K562 (cell line): ENCODE measurements around the gene CCDC85A. TPM values are rescaled to one million over a fixed set of nuclear protein-coding genes. Genes with fewer than 3 reads are reported as not detected.

ENCODE experiments used
- ATAC-seq: fragments of 200-7000 bp; cut with Tn5 transposase; 3 replicates; pipeline ENCODE4 v1.9.1; 2020; ENCODE audit warnings: moderate library complexity
- BruUV-seq: library from RNA; stranded (reverse); fragments of 400-500 nt; replicated peaks from 2 replicates; lab custom pipeline; 2021; lab: Mats Ljungman, UMichigan
- CTCF ChIA-PET: fragments of 300-600 bp; formaldehyde crosslinking; extraction: SDS; loops from one replicate; lab custom pipeline; 2021; ENCODE audit warnings: low intra/inter-chr PET ratio; lab: Yijun Ruan, JAX
- POLR2A ChIA-PET: fragments of 300-600, 350-650 bp; sonication (Branson Sonifier 250); formaldehyde crosslinking; extraction: SDS; loops from one replicate; lab custom pipeline; 2021; ENCODE audit warnings: antibody characterized with exemption, inconsistent platforms; lab: Yijun Ruan, JAX
- DNase-seq, 4 experiments: peaks; one replicate each; pipeline versions ENCODE4 v3.0.0 to v3.0.0-alpha.2; 2011 to 2018; ENCODE audit warnings: low spot score in 3 of 4, mixed read lengths in 3 of 4; ENCODE audit errors: extremely low read depth in 1 of 4
- FAIRE-seq: peaks from 2 replicates; lab custom pipeline; 2011; peaks lifted over from hg19 to GRCh38; lab: Jason Lieb, UNC
- H2AFZ ChIP-seq: 2 replicates; pipeline ENCODE4 v1.6.0; 2011; ENCODE audit warnings: low read depth, low read length, control low read depth, inconsistent platforms
- H3K27ac ChIP-seq: fragments of 200-600 bp; 3 replicates; pipeline ENCODE4 v1.8.0; 2011; ENCODE audit warnings: low read depth, mild to moderate bottlenecking, control low read depth, inconsistent platforms, low read length, moderate library complexity, mixed read lengths; ENCODE audit errors: extremely low read depth
- H3K27me3 ChIP-seq, 2 experiments: fragments of 300-600 bp in 1 of 2; 2 replicates in 1 of 2; 3 replicates in 1 of 2; pipeline versions ENCODE4 v1.6.0 to v1.8.0; 2011; ENCODE audit warnings: inconsistent platforms in 2 of 2, low read length in 2 of 2, mild to moderate bottlenecking in 1 of 2, mixed read lengths in 1 of 2, moderate library complexity in 1 of 2; ENCODE audit not compliant: control insufficient read depth in 2 of 2, insufficient read depth in 2 of 2
- H3K36me3 ChIP-seq: fragments of 300-600 bp; 3 replicates; pipeline ENCODE4 v1.8.0; 2011; ENCODE audit warnings: mild to moderate bottlenecking, low read length, inconsistent platforms; ENCODE audit not compliant: control insufficient read depth, insufficient read depth
- H3K4me1 ChIP-seq, 2 experiments: fragments of 200-600 bp in 1 of 2; replicated peaks in 1 of 2; 2 replicates in 1 of 2; 3 replicates in 1 of 2; pipeline versions ENCODE4 v1.5.1 to v1.8.0; 2011; ENCODE audit warnings: inconsistent platforms in 2 of 2, low read length in 2 of 2, mild to moderate bottlenecking in 1 of 2, mixed read lengths in 1 of 2, moderate library complexity in 1 of 2; ENCODE audit not compliant: control insufficient read depth in 2 of 2, insufficient read depth in 2 of 2
- H3K4me2 ChIP-seq: 2 replicates; pipeline ENCODE4 v1.6.1; 2011; ENCODE audit warnings: low read length, control low read depth, inconsistent platforms, mixed read lengths; ENCODE audit not compliant: insufficient read depth
- H3K4me3 ChIP-seq: fragments of 200-600 bp; sonication (generic), shearing (Covaris generic); 2 replicates; pipeline ENCODE4 v1.5.1; 2016; ENCODE audit warnings: control low read depth, inconsistent platforms
- H3K79me2 ChIP-seq: fragments of 200-600 bp; 3 replicates; pipeline ENCODE4 v1.8.0; 2011; ENCODE audit warnings: low read length, inconsistent platforms; ENCODE audit not compliant: control insufficient read depth, insufficient read depth
- H3K9ac ChIP-seq, 2 experiments: 2 replicates each; pipeline versions ENCODE4 v1.6.0 to v1.6.1; 2011; ENCODE audit warnings: low read depth in 2 of 2, low read length in 2 of 2, control low read depth in 1 of 2, inconsistent platforms in 1 of 2, mild to moderate bottlenecking in 1 of 2, mixed read lengths in 1 of 2; ENCODE audit not compliant: insufficient read depth in 1 of 2
- H3K9me1 ChIP-seq: one replicate; pipeline ENCODE4 v1.6.0; 2011; ENCODE audit warnings: inconsistent platforms, mild to moderate bottlenecking, low read length, moderate library complexity; ENCODE audit not compliant: control insufficient read depth, insufficient read depth
- H3K9me3 ChIP-seq: replicated peaks from 2 replicates; pipeline ENCODE4 v1.5.1; 2011; ENCODE audit warnings: low read depth, low read length, inconsistent platforms; ENCODE audit not compliant: control insufficient read depth, insufficient read depth
- H4K20me1 ChIP-seq: replicated peaks from 2 replicates; pipeline ENCODE4 v1.6.1; 2011; ENCODE audit warnings: low read length, inconsistent platforms, mixed read lengths; ENCODE audit not compliant: control insufficient read depth, insufficient read depth
- BACH1 ChIP-seq: fragments of 200-800 bp; sonication (Bioruptor generic); IDR thresholded peaks from 2 replicates; pipeline ENCODE4 v1.6.1; 2016; ENCODE audit warnings: missing genetic modification characterization, missing compliant biosample characterization
- CBFA2T3 ChIP-seq: fragments of 450-650 bp; IDR thresholded peaks from 2 replicates; pipeline ENCODE4 v1.6.1; 2017
- CHAMP1 ChIP-seq: fragments of 450-650 bp; IDR thresholded peaks from 2 replicates; pipeline ENCODE4 v1.6.1; 2016; ENCODE audit warnings: mild to moderate bottlenecking
- CREBBP ChIP-seq: IDR thresholded peaks from one replicate; pipeline ENCODE4 v1.6.1; 2012; ENCODE audit warnings: low read depth, mild to moderate bottlenecking, control low read depth, inconsistent platforms, low read length
- CREM ChIP-seq: IDR thresholded peaks from 2 replicates; pipeline ENCODE4 v1.6.1; 2014; ENCODE audit warnings: antibody characterized with exemption, low read depth
- GTF2F1 ChIP-seq: IDR thresholded peaks from 2 replicates; pipeline ENCODE4 v1.6.1; 2011; ENCODE audit warnings: low read depth, low read length, improper control_type of control experiment
- HDAC8 ChIP-seq: fragments of 450-650 bp; IDR thresholded peaks from 2 replicates; pipeline ENCODE4 v1.6.1; 2016; ENCODE audit warnings: mild to moderate bottlenecking, missing genetic modification characterization, moderate library complexity, missing compliant biosample characterization
- KDM1A ChIP-seq, 2 experiments: fragments of 450-650 bp; IDR thresholded peaks; 2 replicates each; pipeline ENCODE4 v1.6.1; 2016; ENCODE audit warnings: mild to moderate bottlenecking in 2 of 2
- MBD1 ChIP-seq: fragments of 250-450 bp; sonication (Bioruptor Pico); IDR thresholded peaks from 2 replicates; pipeline ENCODE4 v1.8.0; 2022; ENCODE audit warnings: inconsistent platforms
- MCM5 ChIP-seq: fragments of 450-650 bp; IDR thresholded peaks from 2 replicates; pipeline ENCODE4 v1.6.1; 2016; ENCODE audit warnings: low read depth
- SRSF1 ChIP-seq: fragments of 200-400 bp; formaldehyde crosslinking; IDR thresholded peaks from 2 replicates; pipeline ENCODE4 v1.6.1; 2017; ENCODE audit warnings: mild to moderate bottlenecking, low read depth, low read length, moderate library complexity
- SRSF9 ChIP-seq: fragments of 200-400 bp; formaldehyde crosslinking; IDR thresholded peaks from 2 replicates; pipeline ENCODE4 v1.6.1; 2017; ENCODE audit warnings: low read depth, low read length, borderline replicate concordance
- STAG1 ChIP-seq: sonication (generic); formaldehyde crosslinking; IDR thresholded peaks from 2 replicates; pipeline ENCODE4 v1.5.0; 2020; ENCODE audit warnings: missing genetic modification reagents, borderline replicate concordance
- TAF1 ChIP-seq: IDR thresholded peaks from 2 replicates; pipeline ENCODE4 v1.6.1; 2011; ENCODE audit warnings: mild to moderate bottlenecking, low read length, moderate library complexity; ENCODE audit not compliant: insufficient read depth, control insufficient read depth, severe bottlenecking; ENCODE audit errors: extremely low read depth
- ZNF134 ChIP-seq: fragments of 250-450 bp; sonication (Bioruptor Pico); conservative IDR thresholded peaks from 2 replicates; pipeline ENCODE4 v1.4.0; 2020
- ZNF217 ChIP-seq: sonication (generic); formaldehyde crosslinking; IDR thresholded peaks from 2 replicates; pipeline ENCODE4 v1.8.0; 2022; ENCODE audit warnings: mild to moderate bottlenecking, missing genetic modification reagents
- ZNF398 ChIP-seq: fragments of 250-450 bp; sonication (Bioruptor Pico); IDR thresholded peaks from 2 replicates; pipeline ENCODE4 v1.8.0; 2021; ENCODE audit warnings: moderate library complexity, mild to moderate bottlenecking, inconsistent platforms
- ZNF584 ChIP-seq: fragments of 200-800 bp; sonication (Bioruptor generic); IDR thresholded peaks from 2 replicates; pipeline ENCODE4 v1.6.1; 2016; ENCODE audit warnings: low read depth, mild to moderate bottlenecking, missing genetic modification characterization, missing compliant biosample characterization
- ZNF76 ChIP-seq: fragments of 250-450 bp; sonication (Bioruptor Pico); IDR thresholded peaks from 2 replicates; pipeline ENCODE4 v1.4.0; 2020; ENCODE audit warnings: mild to moderate bottlenecking, moderate library complexity, borderline replicate concordance
- WGBS: fragments of 100-300 bp; shearing (Covaris generic); methylation state at CpG from one replicate; pipeline ENCODE4 v1.1.6; 2016; ENCODE audit warnings: low coverage, mixed read lengths; ENCODE audit not compliant: insufficient coverage; ENCODE audit errors: missing lambda C conversion rate; 5-methylcytosine and 5-hydroxymethylcytosine counted together
- in situ Hi-C: fragments of 300-500 bp; cut with MboI; formaldehyde crosslinking; loops from 4 replicates; pipeline ENCODE4 v1.15.0; 2018; ENCODE audit warnings: inconsistent platforms, mixed read lengths
- intact Hi-C: fragments of 100-400 bp; cut with micrococcal nuclease; formaldehyde crosslinking; loops from 2 replicates; pipeline ENCODE4 v1.14.2; 2022
- polyA plus RNA-seq, 8 experiments: library from polyadenylated mRNA; depleted of rRNA in 4 of 8; stranded (reverse) in 5 of 8; unstranded in 3 of 8; fragments of >200 nt; fragmentation: Nextera tagmentation in 2 of 8; fragmentation: Illumina TruSeq in 1 of 8; extraction: Ambion mirVana in 2 of 8; extraction: Trizol in 1 of 8; gene quantifications; 2 replicates each; pipeline versions ENCODE4 v1.2.1 to v1.2.3, GENCODE V29; 2011 to 2014; ENCODE audit warnings: inconsistent platforms in 1 of 8, missing spikeins in 1 of 8
- total RNA-seq, 7 experiments: library from RNA; depleted of rRNA in 6 of 7; stranded (reverse); fragments of >200 nt in 6 of 7; fragmentation: Illumina TruSeq in 2 of 7; extraction: Trizol in 2 of 7; gene quantifications; 2 replicates each; pipeline versions ENCODE4 v1.2.1 to v1.2.3, GENCODE V29; 2011 to 2021; ENCODE audit warnings: low replicate concordance in 1 of 7

Gene CCDC85A
- total and polyA plus RNA-seq, 9 of the 15 experiments (the other 6 are each of a cell fraction or from before 2014, with no cell fraction given) = 0.03 to 0.14 (median 0.10) TPM; not detected in 5

DNA sequence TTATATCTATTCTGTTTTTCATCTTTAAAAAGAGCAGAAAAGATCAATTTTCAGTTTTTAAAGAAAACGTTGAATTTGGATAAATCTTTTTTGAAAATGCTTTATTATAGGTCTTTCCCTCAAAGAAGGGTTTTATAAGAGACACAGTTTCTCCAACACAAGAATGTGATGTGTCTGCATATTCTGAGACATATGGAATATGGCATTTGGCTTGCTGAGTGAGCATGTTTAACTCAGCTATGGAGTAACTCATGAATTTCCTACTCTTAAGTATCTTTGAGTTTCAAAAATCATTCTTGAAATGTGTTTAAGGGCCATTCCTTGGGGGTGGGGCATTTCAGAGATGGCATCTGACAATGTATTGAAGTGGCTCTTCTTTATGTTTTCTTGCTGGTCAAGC, 191.5 kb downstream of the CCDC85A start:
- 0% methylated on average over 1 of the region's 1 CpG for WGBS
- H3K27me3 ChIP-seq = no peaks in the 10 kb centered on the region
- FAIRE-seq = no peak
- H3K4me1 ChIP-seq = no peaks in the 10 kb centered on the region
- DNase-seq = no peak
- BruUV-seq = no TSS peak
- no peak overlapping the region for H2AFZ ChIP-seq
- H3K9ac ChIP-seq = no peak overlapping the region
- POLR2A ChIA-PET = no interaction called here
- no peaks in the 10 kb centered on the region; the same call in 1 of the 2 replicates for H3K9me3 ChIP-seq
- no peak for TF ChIP-seq SRSF1
- TF ChIP-seq ZNF398 (CRISPR knock-in tag) = no peak
- no peak for TF ChIP-seq TAF1
- TF ChIP-seq KDM1A (IDR thresholded peaks at IDR 0.05) = no peak
- no peak for TF ChIP-seq MBD1
- no peak for TF ChIP-seq GTF2F1
- TF ChIP-seq CREBBP = no peak
- TF ChIP-seq CREM = no peak
- no peak for TF ChIP-seq SRSF9
- no peak for TF ChIP-seq ZNF134
- TF ChIP-seq ZNF76 (CRISPR knock-in tag) = no peak
- no peak for TF ChIP-seq CHAMP1
- no peak for TF ChIP-seq CBFA2T3
- no peak for TF ChIP-seq ZNF217
- TF ChIP-seq BACH1 (tag) = no peak
- no peak for TF ChIP-seq STAG1
- no peak for TF ChIP-seq ZNF584
- TF ChIP-seq HDAC8 (tag) = no peak
- no peak for TF ChIP-seq MCM5
- TF ChIP-seq, all 486 proteins: peak for 0
- no peak overlapping the region for H3K4me3 ChIP-seq
- no peak for ATAC-seq
- in situ Hi-C loops (no loop called here), intact Hi-C loops (no loop called here)
- no peaks in the 10 kb centered on the region for H3K9me1 ChIP-seq
- H4K20me1 ChIP-seq = no peaks in the 10 kb centered on the region
- H3K27ac ChIP-seq = no peak overlapping the region
- H3K79me2 ChIP-seq = no peaks in the 10 kb centered on the region
- CTCF ChIA-PET = no interaction called here
- H3K4me2 ChIP-seq = no peak overlapping the region
- H3K36me3 ChIP-seq = no peaks in the 10 kb centered on the region
